Panc1 (cell line): ENCODE data around the gene NYAP1.

Source experiments
- POLR2AphosphoS5 ChIP-seq: IDR thresholded peaks from 2 replicates; pipeline ENCODE4 v1.6.1; 2012; ENCODE audit warnings: mild to moderate bottlenecking, low read depth, low read length, moderate library complexity
- SIN3A ChIP-seq: IDR thresholded peaks from 2 replicates; pipeline ENCODE4 v1.6.1; 2012; ENCODE audit warnings: low read depth, mild to moderate bottlenecking, low read length, moderate library complexity, borderline replicate concordance; ENCODE audit not compliant: insufficient read depth
- TCF7L2 ChIP-seq: IDR thresholded peaks from 2 replicates; pipeline ENCODE4 v1.6.1; 2011; ENCODE audit warnings: mild to moderate bottlenecking, low read depth, low read length, inconsistent platforms
- TF ChIP-seq, protein P1 (sequence below): fragments of 450-650 bp; IDR thresholded peaks from 2 replicates; pipeline ENCODE4 v1.5.1; 2017; ENCODE audit warnings: mild to moderate bottlenecking
- TF ChIP-seq, protein P2 (sequence below), 2 experiments: IDR thresholded peaks; 2 replicates each; pipeline ENCODE4 v1.6.1; 2011 to 2012; ENCODE audit warnings: low read depth in 2 of 2, control low read depth in 1 of 2, low read length in 1 of 2, mild to moderate bottlenecking in 1 of 2, moderate library complexity in 1 of 2; ENCODE audit not compliant: insufficient read depth in 1 of 2

GRCh38 chr7:100532165-100533022, 48.7 kb downstream of the NYAP1 start:
- TF ChIP-seq, protein P1, sequence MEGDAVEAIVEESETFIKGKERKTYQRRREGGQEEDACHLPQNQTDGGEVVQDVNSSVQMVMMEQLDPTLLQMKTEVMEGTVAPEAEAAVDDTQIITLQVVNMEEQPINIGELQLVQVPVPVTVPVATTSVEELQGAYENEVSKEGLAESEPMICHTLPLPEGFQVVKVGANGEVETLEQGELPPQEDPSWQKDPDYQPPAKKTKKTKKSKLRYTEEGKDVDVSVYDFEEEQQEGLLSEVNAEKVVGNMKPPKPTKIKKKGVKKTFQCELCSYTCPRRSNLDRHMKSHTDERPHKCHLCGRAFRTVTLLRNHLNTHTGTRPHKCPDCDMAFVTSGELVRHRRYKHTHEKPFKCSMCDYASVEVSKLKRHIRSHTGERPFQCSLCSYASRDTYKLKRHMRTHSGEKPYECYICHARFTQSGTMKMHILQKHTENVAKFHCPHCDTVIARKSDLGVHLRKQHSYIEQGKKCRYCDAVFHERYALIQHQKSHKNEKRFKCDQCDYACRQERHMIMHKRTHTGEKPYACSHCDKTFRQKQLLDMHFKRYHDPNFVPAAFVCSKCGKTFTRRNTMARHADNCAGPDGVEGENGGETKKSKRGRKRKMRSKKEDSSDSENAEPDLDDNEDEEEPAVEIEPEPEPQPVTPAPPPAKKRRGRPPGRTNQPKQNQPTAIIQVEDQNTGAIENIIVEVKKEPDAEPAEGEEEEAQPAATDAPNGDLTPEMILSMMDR = no peak
- TF ChIP-seq POLR2AphosphoS5 (no peak), TCF7L2 (no peak), SIN3A (no peak)
- TF ChIP-seq, protein P2, sequence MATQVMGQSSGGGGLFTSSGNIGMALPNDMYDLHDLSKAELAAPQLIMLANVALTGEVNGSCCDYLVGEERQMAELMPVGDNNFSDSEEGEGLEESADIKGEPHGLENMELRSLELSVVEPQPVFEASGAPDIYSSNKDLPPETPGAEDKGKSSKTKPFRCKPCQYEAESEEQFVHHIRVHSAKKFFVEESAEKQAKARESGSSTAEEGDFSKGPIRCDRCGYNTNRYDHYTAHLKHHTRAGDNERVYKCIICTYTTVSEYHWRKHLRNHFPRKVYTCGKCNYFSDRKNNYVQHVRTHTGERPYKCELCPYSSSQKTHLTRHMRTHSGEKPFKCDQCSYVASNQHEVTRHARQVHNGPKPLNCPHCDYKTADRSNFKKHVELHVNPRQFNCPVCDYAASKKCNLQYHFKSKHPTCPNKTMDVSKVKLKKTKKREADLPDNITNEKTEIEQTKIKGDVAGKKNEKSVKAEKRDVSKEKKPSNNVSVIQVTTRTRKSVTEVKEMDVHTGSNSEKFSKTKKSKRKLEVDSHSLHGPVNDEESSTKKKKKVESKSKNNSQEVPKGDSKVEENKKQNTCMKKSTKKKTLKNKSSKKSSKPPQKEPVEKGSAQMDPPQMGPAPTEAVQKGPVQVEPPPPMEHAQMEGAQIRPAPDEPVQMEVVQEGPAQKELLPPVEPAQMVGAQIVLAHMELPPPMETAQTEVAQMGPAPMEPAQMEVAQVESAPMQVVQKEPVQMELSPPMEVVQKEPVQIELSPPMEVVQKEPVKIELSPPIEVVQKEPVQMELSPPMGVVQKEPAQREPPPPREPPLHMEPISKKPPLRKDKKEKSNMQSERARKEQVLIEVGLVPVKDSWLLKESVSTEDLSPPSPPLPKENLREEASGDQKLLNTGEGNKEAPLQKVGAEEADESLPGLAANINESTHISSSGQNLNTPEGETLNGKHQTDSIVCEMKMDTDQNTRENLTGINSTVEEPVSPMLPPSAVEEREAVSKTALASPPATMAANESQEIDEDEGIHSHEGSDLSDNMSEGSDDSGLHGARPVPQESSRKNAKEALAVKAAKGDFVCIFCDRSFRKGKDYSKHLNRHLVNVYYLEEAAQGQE (IDR thresholded peaks at IDR 0.05; ENCODE audit: insufficient read depth in 1 of 2, low read depth in 2 of 2, low read length in 1 of 2) = no peak
